HG03575 (cell line): ENCODE measurements around the gene DLK2.
"Not testable (repeated sequence)": the region's sequence is repeated elsewhere in the genome, so short reads cannot be mapped to it uniquely, and the experiment has no call there.

Experiments
- ATAC-seq: cut with Tn5 transposase; IDR thresholded peaks from one replicate; pipeline ENCODE4 v1.9.1; 2021; ENCODE audit not compliant: unreplicated experiment, insufficient number of reproducible peaks, low FRiP score; ENCODE audit errors: extremely low read depth

DLK2 gene

DNA sequence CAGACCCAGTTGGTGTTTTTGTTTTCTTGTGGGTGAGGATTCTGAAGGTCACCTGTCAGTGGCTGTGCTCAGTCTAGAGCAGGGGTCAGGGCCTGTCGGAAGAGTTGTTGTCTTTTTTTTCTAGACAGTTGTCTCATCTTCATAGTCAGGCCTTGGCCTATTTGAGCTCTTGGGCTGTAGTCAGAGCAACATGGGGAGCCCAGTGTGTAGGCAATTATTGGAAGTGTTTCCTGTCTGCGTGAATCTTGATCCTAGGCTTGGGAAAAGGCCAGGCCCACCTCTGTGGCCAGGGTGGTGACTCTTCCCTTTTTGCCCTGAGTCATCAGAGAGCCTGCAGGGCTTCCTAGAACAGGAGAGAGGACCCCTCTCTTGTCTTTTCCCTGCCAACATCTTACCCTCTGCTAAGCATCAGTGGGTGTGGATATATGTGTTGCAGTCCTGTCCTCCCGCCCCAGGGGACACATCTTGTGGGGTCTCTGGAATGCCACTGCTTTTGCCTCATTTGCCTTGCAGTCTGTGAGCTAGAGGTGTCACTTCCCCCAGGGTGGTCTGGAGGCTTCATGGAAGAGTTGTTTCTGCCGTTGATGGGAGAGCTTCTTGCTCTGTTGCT, 33.4 kb upstream of the DLK2 start:
- ATAC-seq, result no peak

GRCh38 chr6:43481591-43482236, 26.4 kb upstream of the DLK2 start:
- ATAC-seq, result no peak

DNA sequence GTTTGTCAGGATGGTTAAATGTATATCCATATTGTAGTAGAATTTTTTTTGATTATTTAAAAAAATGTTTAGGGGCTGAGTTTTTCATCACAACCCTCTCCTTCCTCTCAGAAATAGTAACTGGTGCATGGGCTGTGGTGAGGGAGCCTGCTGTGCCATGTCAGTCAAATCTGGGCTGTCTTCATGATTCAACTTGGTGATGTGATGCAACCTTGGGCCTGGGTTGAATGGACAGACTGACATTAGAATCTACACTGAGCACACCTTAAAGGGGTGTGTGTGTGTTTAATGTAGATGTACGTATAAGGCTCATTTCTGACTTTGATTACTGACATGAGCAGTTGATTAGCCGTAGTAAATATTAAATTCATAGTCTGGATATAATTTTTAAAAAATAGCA, 25.7 kb upstream of the DLK2 start:
- ATAC-seq, result no peak

DNA sequence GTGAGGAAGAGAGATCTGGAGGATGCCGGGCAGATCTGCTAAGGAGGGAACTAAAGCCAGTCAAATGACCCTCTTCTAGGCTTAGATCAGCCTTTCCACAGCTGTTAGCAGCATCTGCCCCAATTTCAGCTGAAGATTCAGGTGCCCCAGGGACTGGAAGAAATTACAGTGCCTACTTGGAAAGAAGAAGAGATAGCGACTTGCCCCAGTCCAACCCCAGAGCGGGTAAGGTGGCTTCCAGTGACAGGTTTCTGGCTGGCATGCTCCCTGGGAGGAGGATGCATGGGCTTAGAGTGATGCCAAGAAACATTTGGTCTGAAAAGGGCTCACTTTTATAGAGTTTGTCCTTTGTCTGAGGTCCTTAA, 22.6 kb upstream of the DLK2 start:
- ATAC-seq, result no peak

DNA sequence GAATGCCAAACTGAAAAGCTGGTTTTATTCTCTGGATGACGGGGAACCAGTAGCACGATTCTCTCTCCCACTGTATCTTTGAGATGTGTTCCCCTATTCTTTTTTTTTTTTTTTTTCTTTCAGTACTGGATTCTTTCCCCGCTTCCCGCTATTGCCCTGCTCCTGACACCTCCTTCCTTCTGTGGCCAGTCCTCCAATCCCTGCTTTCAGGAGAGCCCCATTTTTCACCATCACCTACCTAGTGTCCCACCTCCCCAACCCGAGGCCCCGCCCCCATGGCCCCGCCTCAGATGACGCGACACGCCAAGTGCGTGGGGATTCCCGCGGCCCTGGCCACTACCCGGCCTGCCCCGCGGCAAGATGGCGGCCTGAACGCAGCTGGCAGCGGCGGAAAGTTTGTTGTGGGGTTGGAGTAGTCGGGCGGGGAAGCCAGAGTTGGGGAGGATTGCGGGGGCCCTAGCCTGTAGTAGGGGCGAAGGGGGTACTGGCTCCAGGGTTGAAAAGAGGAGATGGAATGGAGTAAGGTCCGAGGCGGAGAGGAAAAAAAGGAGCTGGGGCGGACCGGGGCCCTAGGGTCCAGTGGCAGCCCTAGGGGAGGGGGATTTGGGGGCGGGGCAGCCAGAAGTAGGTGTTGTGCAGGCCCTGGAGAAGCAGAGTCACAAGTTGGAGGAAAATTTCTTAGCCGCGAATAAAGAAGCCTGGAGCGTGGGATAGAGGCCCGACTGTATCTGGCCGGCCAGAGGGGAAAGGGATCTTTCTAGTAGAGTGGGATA, 22.1 kb upstream of the DLK2 start, which contains the start of gene TJAP1:
Gene TJAP1, plus strand, starts transcription at position 336 of the 773 bp plus-strand sequence. CDS start 21,432 bp downstream, outside the sequence.
- no peak for ATAC-seq

DNA sequence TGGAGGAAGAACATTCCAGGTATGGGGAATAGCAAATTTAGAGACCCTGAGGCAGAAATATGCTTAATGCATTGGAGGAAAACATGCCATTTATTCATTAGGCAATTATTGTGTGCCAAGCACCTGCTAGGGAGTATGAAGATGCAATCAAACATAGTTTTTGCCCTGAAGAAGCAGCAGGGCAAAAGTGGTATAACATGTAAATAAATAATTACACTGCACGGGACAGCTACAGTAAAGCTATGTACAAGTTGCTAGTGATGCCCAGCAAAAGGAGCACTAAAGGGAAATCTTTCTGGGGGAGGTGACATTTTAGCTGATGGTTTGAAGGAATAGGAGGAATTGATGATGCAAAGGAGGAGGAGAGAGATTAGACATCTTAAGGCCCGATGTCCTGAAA, 21.4 kb upstream of the DLK2 start:
- ATAC-seq, result no peak

DNA sequence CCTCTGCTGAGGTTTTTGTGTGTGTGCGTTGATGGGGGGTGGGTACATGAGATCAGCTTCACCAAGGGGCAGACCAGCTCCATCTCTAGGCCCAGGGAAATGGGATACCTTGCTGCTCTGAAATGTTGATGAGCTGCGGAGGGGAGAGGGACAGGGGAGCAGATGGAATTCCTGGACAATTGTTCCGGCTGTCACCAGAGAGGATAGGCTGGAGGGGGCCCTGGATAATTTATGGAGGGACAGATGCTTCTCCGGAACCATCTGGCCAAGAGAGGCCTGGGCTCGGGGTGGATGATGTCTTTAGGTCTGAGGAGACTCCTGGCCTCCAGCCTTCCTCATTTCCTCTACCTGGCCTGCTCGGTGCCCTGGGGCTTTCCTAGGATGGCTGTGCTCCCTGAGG, 20.2 kb upstream of the DLK2 start:
- ATAC-seq, result no peak

GRCh38 chr6:43472515-43472914, 17.2 kb upstream of the DLK2 start:
- ATAC-seq, result no peak

GRCh38 chr6:43471399-43471798, 16.1 kb upstream of the DLK2 start:
- ATAC-seq, result no peak

- ATAC-seq, result no peak
Measured at GRCh38 chr6:43469947-43470346, 14.6 kb upstream of the DLK2 start.

DNA sequence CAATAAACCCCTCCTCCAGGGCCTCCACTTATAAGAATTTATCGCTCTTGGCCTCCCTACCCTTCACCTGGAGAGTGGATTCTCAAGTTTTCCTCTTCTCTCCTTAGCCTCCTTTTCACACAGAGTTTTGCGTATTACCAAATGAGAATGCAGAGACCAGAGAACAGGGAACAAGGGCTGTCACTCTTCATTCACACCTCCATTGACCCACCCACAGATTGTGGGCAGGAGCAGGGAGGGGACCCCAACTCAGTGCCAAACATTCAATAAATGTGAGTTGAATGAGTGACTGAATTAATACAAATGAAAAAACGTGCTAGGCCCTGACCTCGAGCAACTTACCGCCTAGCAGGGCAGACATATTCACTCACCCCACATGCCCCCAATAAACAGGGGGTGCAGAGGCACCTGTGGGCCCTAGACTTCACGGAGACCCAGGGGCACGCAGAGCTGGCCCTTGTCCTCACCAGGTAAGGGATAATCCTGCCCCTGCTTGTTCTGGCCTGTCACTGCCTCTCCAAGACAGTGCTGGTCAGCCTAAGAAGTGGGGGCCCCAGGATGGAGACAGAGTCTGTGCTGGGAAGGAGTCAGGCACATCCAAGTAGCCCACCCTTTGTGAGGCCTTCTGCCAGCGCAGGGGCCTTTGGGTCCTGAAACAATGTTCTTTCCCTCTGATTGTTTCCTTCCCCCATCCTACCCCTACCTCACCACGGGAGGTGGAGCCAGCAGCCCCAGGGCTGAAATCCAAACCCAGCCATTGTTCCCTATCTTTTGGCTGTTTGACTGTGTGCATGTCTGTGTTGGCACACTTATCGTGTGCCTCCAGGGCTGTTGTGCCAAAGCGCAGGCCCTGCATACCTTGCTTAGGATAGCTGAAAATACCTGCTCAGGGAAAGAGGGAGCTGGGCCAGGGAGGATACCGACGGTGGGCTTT, 13.7 kb upstream of the DLK2 start:
- ATAC-seq, result no peak

DNA sequence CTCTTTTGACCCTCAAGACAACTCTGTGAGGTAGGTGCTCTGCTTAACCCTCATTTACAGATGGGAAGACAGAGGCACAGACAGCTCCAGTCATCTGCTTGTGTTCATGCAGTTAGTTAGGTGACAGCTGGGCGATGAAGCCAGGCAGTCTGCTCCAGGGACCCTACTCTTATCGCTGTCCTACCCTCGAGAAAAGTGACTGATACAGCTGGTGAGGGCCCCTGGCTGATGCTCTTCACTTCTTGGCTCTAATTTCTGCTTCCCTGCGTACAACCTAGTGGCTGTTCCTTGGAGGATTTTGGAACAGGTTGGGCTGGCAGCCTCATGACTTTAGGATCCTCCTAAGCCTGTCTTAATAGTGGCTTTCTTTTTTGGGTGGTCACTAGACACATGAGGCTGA, 12.9 kb upstream of the DLK2 start:
- no peak for ATAC-seq

DNA sequence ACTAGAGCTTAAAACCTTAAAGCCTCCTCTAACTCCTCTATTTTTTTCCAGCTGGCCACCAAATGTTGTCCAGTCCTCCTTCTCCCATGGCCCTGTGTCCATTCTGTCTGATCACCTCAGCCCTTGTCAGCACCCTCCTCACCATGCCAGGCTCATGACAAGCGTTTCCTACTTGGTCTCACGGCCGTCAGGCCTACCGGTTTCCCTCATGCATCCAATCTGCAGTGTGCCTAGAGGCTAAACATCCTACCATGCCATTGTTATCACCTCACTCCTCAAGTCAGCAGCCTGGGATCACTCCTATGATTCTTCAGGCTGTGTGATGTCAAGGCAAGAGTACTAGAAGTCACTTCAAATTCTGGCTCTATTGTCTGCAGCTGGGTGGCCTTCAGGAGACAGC, 12.4 kb upstream of the DLK2 start:
- no peak for ATAC-seq

GRCh38 chr6:43467265-43467664, 11.9 kb upstream of the DLK2 start:
- not testable (repeated sequence) for ATAC-seq

DNA sequence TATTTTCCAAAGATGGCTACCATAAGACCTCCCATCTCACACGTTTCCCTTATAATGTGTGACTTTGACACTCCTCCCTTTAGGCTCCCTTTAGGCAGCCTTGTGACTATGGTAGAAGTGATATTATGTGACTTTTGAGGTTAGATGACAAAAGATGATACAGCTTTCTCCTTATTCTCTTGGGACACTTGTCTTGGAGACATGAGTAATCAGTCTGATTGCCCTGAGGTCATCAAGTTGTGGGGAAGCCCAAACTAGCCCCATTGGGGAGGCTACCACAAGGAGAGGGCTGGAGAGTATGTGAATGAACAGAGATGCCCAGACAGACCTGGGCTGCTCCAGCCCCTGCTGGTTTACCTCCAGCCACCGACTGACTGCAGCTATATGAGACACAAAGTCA, 10.6 kb upstream of the DLK2 start:
- ATAC-seq, result no peak

DNA sequence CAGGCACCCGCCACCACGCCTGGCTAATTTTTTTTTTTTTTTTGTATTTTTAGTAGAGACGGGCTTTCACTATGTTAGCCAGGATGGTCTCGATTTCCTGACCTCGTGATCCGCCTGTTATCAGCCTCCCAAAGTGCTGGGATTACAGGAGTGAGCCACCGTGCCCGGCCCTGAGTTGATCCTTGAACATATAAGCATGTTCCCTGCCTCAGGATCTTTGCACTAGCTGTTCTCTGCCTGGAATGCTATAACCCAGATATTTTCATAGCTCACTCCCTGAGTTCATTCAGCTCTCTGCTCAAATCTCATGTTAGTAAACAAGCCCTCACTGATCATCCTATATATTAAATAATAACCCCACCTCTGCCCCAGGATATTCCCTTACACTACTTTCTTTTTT, 9.0 kb upstream of the DLK2 start:
- ATAC-seq, result no peak

- no peak for ATAC-seq
Measured at GRCh38 chr6:43461936-43462335, 6.6 kb upstream of the DLK2 start.

- no peak for ATAC-seq
Measured at GRCh38 chr6:43460032-43460431, 4.7 kb upstream of the DLK2 start.

DNA sequence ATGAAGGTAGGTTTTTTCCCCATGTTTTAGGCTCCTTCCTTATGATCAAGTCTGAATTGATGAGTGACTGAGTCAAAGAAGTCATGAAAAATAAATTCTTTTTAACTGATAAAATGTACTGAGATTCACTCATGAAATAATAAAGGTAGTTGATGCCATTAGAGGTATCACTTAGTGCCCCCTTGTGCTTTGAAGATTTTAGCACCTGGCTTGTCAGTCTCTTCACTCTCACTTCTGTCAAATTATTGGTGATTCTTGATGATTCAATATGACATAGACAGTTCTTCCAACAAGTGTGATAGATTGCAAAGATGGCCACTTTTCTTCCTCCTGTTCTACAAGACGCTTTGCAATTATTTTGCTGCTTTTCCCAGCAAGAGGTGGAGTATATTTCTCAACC, 4.2 kb upstream of the DLK2 start:
- no peak for ATAC-seq
